Neural cell (in vitro differentiated cells): ENCODE data around the gene FAM193B.

Experiments
- TAF1 ChIP-seq: IDR thresholded peaks from 2 replicates; pipeline ENCODE4 v1.6.1; 2012; ENCODE audit warnings: low read depth
- TF ChIP-seq, protein P1 (sequence below): fragments of 450-650 bp; IDR thresholded peaks from 2 replicates; pipeline ENCODE4 v1.5.1; 2014; ENCODE audit warnings: antibody characterized with exemption, mild to moderate bottlenecking, moderate library complexity; ENCODE audit not compliant: poor library complexity, severe bottlenecking

DNA sequence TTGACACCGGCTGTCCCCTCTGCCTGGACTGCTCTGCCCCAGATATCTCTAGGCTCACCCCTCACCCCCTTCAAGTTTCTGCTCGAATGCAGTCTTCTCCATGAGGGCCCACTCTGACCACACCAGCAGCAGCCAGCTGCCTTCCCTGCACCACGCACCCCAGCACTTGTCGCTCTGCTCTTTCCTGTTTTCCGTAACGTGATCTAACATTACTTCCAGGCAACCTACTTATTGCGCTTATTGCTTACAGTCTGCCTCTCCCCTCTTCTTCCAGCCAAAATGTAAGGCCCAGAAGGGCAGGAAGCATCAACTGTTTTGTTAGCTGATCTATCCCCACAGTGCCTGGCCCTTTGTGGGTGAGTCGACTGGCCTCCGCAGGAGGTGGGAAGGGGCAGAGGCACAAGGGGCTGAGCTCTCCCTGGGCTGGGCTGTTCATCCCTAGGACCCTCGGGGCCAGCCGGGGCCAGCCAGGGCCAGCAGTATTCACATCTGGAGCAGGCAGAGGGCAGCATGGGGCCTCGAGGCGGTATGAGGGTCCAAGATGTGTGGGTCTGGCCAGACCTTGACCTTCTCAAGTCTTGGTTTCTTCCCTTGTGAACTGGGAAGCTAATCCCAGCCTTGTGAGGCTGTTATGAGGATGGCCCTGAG, 69.3 kb downstream of the FAM193B start:
- TF ChIP-seq, protein P1, sequence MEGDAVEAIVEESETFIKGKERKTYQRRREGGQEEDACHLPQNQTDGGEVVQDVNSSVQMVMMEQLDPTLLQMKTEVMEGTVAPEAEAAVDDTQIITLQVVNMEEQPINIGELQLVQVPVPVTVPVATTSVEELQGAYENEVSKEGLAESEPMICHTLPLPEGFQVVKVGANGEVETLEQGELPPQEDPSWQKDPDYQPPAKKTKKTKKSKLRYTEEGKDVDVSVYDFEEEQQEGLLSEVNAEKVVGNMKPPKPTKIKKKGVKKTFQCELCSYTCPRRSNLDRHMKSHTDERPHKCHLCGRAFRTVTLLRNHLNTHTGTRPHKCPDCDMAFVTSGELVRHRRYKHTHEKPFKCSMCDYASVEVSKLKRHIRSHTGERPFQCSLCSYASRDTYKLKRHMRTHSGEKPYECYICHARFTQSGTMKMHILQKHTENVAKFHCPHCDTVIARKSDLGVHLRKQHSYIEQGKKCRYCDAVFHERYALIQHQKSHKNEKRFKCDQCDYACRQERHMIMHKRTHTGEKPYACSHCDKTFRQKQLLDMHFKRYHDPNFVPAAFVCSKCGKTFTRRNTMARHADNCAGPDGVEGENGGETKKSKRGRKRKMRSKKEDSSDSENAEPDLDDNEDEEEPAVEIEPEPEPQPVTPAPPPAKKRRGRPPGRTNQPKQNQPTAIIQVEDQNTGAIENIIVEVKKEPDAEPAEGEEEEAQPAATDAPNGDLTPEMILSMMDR, result no peak
- TF ChIP-seq TAF1, result no peak
